ENCODE measurements around the gene NKD2. TPM values are rescaled to one million over a fixed set of nuclear protein-coding genes. Genes with fewer than 3 reads are reported as not detected.

Gene NKD2
- total and polyA plus RNA-seq, 2 of the 4 experiments (the other 2 are of a cell fraction), result not detected

GRCh38 chr5:1032011-1032410 lies 23.4 kb downstream of the NKD2 start:
- ChIA-PET POLR2A (ENCODE audit: unreplicated experiment) (no interaction called here), CTCF (no interaction called here)
- BruUV-seq (replicated peaks), result no TSS peak
- Histone ChIP-seq H2BK5ac (ENCODE audit: low read depth, low read length, poor library complexity, severe bottlenecking) (no peak overlapping the region), H4K20me1 (ENCODE audit: insufficient read depth, low read length) (no peaks in the 10 kb centered on the region), H3K27ac (ENCODE audit: insufficient read depth, low read length) (no peak overlapping the region), H4K91ac (ENCODE audit: insufficient read depth, low read depth, low read length) (no peak overlapping the region), H3K4ac (ENCODE audit: low read depth, low read length) (no peak overlapping the region), H3K79me1 (ENCODE audit: low read depth in 1 of 2, low read length in 2 of 2) (no peaks in the 10 kb centered on the region), H2AK9ac (replicated peaks; ENCODE audit: low read depth, low read length, poor library complexity) (no peak overlapping the region), H2BK120ac (ENCODE audit: low read depth, low read length) (no peak overlapping the region), H3K4me2 (ENCODE audit: low read depth, low read length) (no peak overlapping the region), H2AK5ac (ENCODE audit: low read depth, low read length) (no peak overlapping the region), H2BK15ac (ENCODE audit: low read depth, low read length) (no peak overlapping the region), H3K9me3 (ENCODE audit: control insufficient read depth, insufficient read depth, low read length) (no peaks in the 10 kb centered on the region), H3K56ac (ENCODE audit: extremely low read depth, insufficient read depth, low read length) (no peak overlapping the region), H3K9me1 (ENCODE audit: insufficient read depth, low read length) (no peaks in the 10 kb centered on the region), H4K5ac (ENCODE audit: low read depth, low read length) (no peak overlapping the region), H3K9ac (ENCODE audit: low read depth, low read length) (no peak overlapping the region), H3K36me3 (ENCODE audit: control insufficient read depth, insufficient read depth, low read length) (no peaks in the 10 kb centered on the region), H2BK20ac (ENCODE audit: low read depth, low read length) (no peak overlapping the region), H3K4me1 (ENCODE audit: control insufficient read depth, insufficient read depth, low read length) (no peaks in the 10 kb centered on the region), H3K4me3 (ENCODE audit: insufficient read depth, low read depth, low read length) (no peak overlapping the region), H4K8ac (ENCODE audit: low read depth in 2 of 2, low read length in 2 of 2) (no peak overlapping the region), H3K14ac (replicated peaks; ENCODE audit: low read depth, low read length) (no peak overlapping the region), H2AFZ (replicated peaks; ENCODE audit: low read length, poor library complexity) (no peak overlapping the region), H3K23ac (ENCODE audit: low read depth, low read length) (no peak overlapping the region), H3K27me3 (ENCODE audit: control insufficient read depth, insufficient read depth, low read length) (peaks cover 18% of the 10 kb centered on the region), H3K18ac (ENCODE audit: low read depth, low read length) (no peak overlapping the region)
- ATAC-seq (ENCODE audit: low read depth) (no peak), DNase-seq (no peak)
- dilution Hi-C loops (cut with HindIII; ENCODE audit: low sequenced_read_pairs, unreplicated experiment), result no loop called here
- in situ Hi-C loops (cut with MboI; ENCODE audit: low sequenced_read_pairs), result no loop called here
- 50% methylated on average over 2 of the region's 16 CpGs; no CpG with 5 or more reads in 1 of the 2 experiments for WGBS, 2 experiments (ENCODE audit: extremely low coverage in 2 of 2, insufficient read length in 1 of 2)
- TF ChIP-seq MAFK (IDR thresholded peaks at IDR 0.05; ENCODE audit: low read depth, low read length) (no peak), ELK1 (IDR thresholded peaks at IDR 0.05; ENCODE audit: borderline replicate concordance, low read depth, low read length) (no peak), MXI1 (IDR thresholded peaks at IDR 0.05; ENCODE audit: borderline replicate concordance, low read depth, low read length) (no peak)
- intact Hi-C loops (cut with micrococcal nuclease), result no loop called here

All from IMR-90 (cell line).